Stomach (tissue), 4 donors: ENCODE measurements around the gene COG7.

Source experiments
- CTCF ChIP-seq, 7 experiments: fragments of 450-650 bp in 4 of 7; fragments of 200-600 bp in 3 of 7; sonication (generic) in 3 of 7; IDR thresholded peaks; one replicate each; pipeline ENCODE4 v1.5.1; 2016 to 2019; ENCODE audit warnings: antibody characterized with exemption in 7 of 7, control low read depth in 2 of 7, mild to moderate bottlenecking in 1 of 7
- EP300 ChIP-seq: sonication (generic); formaldehyde crosslinking; IDR thresholded peaks from one replicate; pipeline ENCODE4 v1.6.1; 2017; ENCODE audit warnings: antibody characterized with exemption
- POLR2A ChIP-seq, 4 donors: fragments of 450-650 bp; IDR thresholded peaks; one replicate each; pipeline ENCODE4 v1.6.1; 2016; ENCODE audit warnings: antibody characterized with exemption in 4 of 4, control low read depth in 2 of 4, mild to moderate bottlenecking in 1 of 4, moderate library complexity in 1 of 4

GRCh38 chr16:23389201-23389600 is 63.8 kb downstream of the COG7 start:
- TF ChIP-seq CTCF (IDR thresholded peaks at IDR 0.05) (no peak), EP300 (no peak), POLR2A (IDR thresholded peaks at IDR 0.05) (no peak)
